H9 (cell line): ENCODE measurements around the gene CDH1. TPM values are rescaled to one million over a fixed set of nuclear protein-coding genes. Genes with fewer than 3 reads are reported as not detected.

ENCODE experiments used
- DNase-seq: peaks from one replicate; pipeline ENCODE4 v3.0.0-alpha.2; 2017
- H2AFZ ChIP-seq: one replicate; pipeline ENCODE4 v1.6.1; 2013; ENCODE audit warnings: mild to moderate bottlenecking, low read length, control low read depth, moderate library complexity
- H2AK5ac ChIP-seq: 2 replicates; pipeline ENCODE4 v1.6.1; 2013; ENCODE audit warnings: low read length, control low read depth, mixed read lengths; ENCODE audit not compliant: insufficient read length
- H2BK120ac ChIP-seq: one replicate; pipeline ENCODE4 v1.6.1; 2013; ENCODE audit warnings: low read depth, mild to moderate bottlenecking, low read length, control low read depth, inconsistent platforms; ENCODE audit not compliant: poor library complexity, severe bottlenecking
- H2BK12ac ChIP-seq: 2 replicates; pipeline ENCODE4 v1.6.1; 2013; ENCODE audit warnings: low read length, control low read depth, mixed read lengths, low read depth; ENCODE audit not compliant: insufficient read length
- H2BK15ac ChIP-seq: 2 replicates; pipeline ENCODE4 v1.6.1; 2013; ENCODE audit warnings: low read depth, low read length, control low read depth
- H2BK20ac ChIP-seq: one replicate; pipeline ENCODE4 v1.6.1; 2013; ENCODE audit warnings: low read depth, mild to moderate bottlenecking, low read length, control low read depth, inconsistent platforms; ENCODE audit not compliant: poor library complexity, severe bottlenecking
- H2BK5ac ChIP-seq: 2 replicates; pipeline ENCODE4 v1.6.1; 2013; ENCODE audit warnings: low read length, control low read depth, mixed read lengths; ENCODE audit not compliant: insufficient read length
- H3K14ac ChIP-seq: 2 replicates; pipeline ENCODE4 v1.6.1; 2013; ENCODE audit warnings: low read length, control low read depth; ENCODE audit not compliant: insufficient read depth
- H3K18ac ChIP-seq: 2 replicates; pipeline ENCODE4 v1.6.1; 2013; ENCODE audit warnings: low read depth, mild to moderate bottlenecking, mixed read lengths, low read length, control low read depth; ENCODE audit not compliant: insufficient read length
- H3K23ac ChIP-seq: 2 replicates; pipeline ENCODE4 v1.6.1; 2013; ENCODE audit warnings: low read length, control low read depth, mixed read lengths, low read depth; ENCODE audit not compliant: insufficient read length
- H3K23me2 ChIP-seq: 2 replicates; pipeline ENCODE4 v1.6.1; 2013; ENCODE audit warnings: low read depth, mild to moderate bottlenecking, mixed read lengths, low read length, control low read depth; ENCODE audit not compliant: insufficient read length, poor library complexity, severe bottlenecking
- H3K27ac ChIP-seq: 2 replicates; pipeline ENCODE4 v1.5.1; 2013; ENCODE audit warnings: low read length, control low read depth, mixed read lengths, low read depth; ENCODE audit not compliant: insufficient read length
- H3K27me3 ChIP-seq: 2 replicates; pipeline ENCODE4 v1.6.1; 2013; ENCODE audit warnings: low read length, control low read depth, inconsistent platforms; ENCODE audit not compliant: insufficient read depth
- H3K4ac ChIP-seq: 2 replicates; pipeline ENCODE4 v1.6.1; 2013; ENCODE audit warnings: low read depth, mild to moderate bottlenecking, control low read depth, inconsistent platforms, low read length, moderate library complexity
- H3K4me1 ChIP-seq: 2 replicates; pipeline ENCODE4 v1.6.1; 2013; ENCODE audit warnings: low read length, control low read depth, inconsistent platforms; ENCODE audit not compliant: insufficient read depth
- H3K4me2 ChIP-seq: 2 replicates; pipeline ENCODE4 v1.6.1; 2013; ENCODE audit warnings: low read length, control low read depth, mixed read lengths; ENCODE audit not compliant: insufficient read length, insufficient read depth
- H3K56ac ChIP-seq: 2 replicates; pipeline ENCODE4 v1.6.1; 2013; ENCODE audit warnings: low read depth, mild to moderate bottlenecking, mixed read lengths, low read length, control low read depth; ENCODE audit not compliant: insufficient read length
- H3K79me1 ChIP-seq: 2 replicates; pipeline ENCODE4 v1.6.1; 2013; ENCODE audit warnings: low read depth, mild to moderate bottlenecking, moderate library complexity, low read length, control low read depth, inconsistent platforms; ENCODE audit not compliant: insufficient read depth, poor library complexity, severe bottlenecking
- H3K79me2 ChIP-seq: 2 replicates; pipeline ENCODE4 v1.6.1; 2013; ENCODE audit warnings: low read length, control low read depth, inconsistent platforms; ENCODE audit not compliant: insufficient read depth
- H3K9ac ChIP-seq: 2 replicates; pipeline ENCODE4 v1.6.1; 2013; ENCODE audit warnings: low read length, control low read depth, mixed read lengths; ENCODE audit not compliant: insufficient read length; ENCODE audit errors: extremely low read depth
- H3K9me3 ChIP-seq: one replicate; pipeline ENCODE4 v1.6.1; 2013; ENCODE audit warnings: low read depth, low read length, inconsistent platforms; ENCODE audit not compliant: control insufficient read depth
- H3T11ph ChIP-seq: one replicate; pipeline ENCODE4 v1.6.1; 2013; ENCODE audit warnings: mild to moderate bottlenecking, low read length, control low read depth, inconsistent platforms
- H4K20me1 ChIP-seq: one replicate; pipeline ENCODE4 v1.6.1; 2013; ENCODE audit not compliant: control insufficient read depth, insufficient read length, insufficient read depth
- H4K5ac ChIP-seq: 2 replicates; pipeline ENCODE4 v1.6.1; 2013; ENCODE audit warnings: low read depth, mild to moderate bottlenecking, mixed read lengths, low read length, control low read depth; ENCODE audit not compliant: insufficient read length
- H4K8ac ChIP-seq: replicated peaks from 2 replicates; pipeline ENCODE4 v1.6.1; 2013; ENCODE audit warnings: low read length, control low read depth, mixed read lengths, low read depth; ENCODE audit not compliant: insufficient read length
- H4K91ac ChIP-seq: 2 replicates; pipeline ENCODE4 v1.6.1; 2013; ENCODE audit warnings: low read depth, mild to moderate bottlenecking, moderate library complexity, mixed read lengths, low read length, control low read depth; ENCODE audit not compliant: insufficient read length
- H3K27ac Mint-ChIP-seq, 3 experiments: 2 replicates in 2 of 3; 3 replicates in 1 of 3; pipeline ENCODE4 v1.8.0; 2020 to 2021; ENCODE audit warnings: mixed read lengths in 3 of 3, mild to moderate bottlenecking in 1 of 3, moderate library complexity in 1 of 3
- H3K27me3 Mint-ChIP-seq: 2 replicates; pipeline ENCODE4 v1.8.0; 2021; ENCODE audit warnings: low read depth, mild to moderate bottlenecking, moderate library complexity, mixed read lengths
- H3K36me3 Mint-ChIP-seq, 3 experiments: 2 replicates in 2 of 3; 3 replicates in 1 of 3; pipeline ENCODE4 v1.8.0; 2020 to 2021; ENCODE audit warnings: low read depth in 3 of 3, mixed read lengths in 3 of 3; ENCODE audit not compliant: insufficient read depth in 1 of 3
- H3K4me1 Mint-ChIP-seq, 2 experiments: 2 replicates each; pipeline ENCODE4 v1.8.0; 2020; ENCODE audit warnings: mixed read lengths in 2 of 2
- H3K4me3 Mint-ChIP-seq, 2 experiments: 2 replicates in 1 of 2; 3 replicates in 1 of 2; pipeline ENCODE4 v1.8.0; 2020 to 2021; ENCODE audit warnings: mild to moderate bottlenecking in 2 of 2, mixed read lengths in 2 of 2, moderate library complexity in 1 of 2
- H3K9me3 Mint-ChIP-seq, 2 experiments: 2 replicates in 1 of 2; 3 replicates in 1 of 2; pipeline ENCODE4 v1.8.0; 2020; ENCODE audit warnings: mild to moderate bottlenecking in 2 of 2, mixed read lengths in 2 of 2, moderate library complexity in 1 of 2
- WGBS: extraction: QIAGEN DNeasy Blood & Tissue Kit; methylation state at CpG from one replicate; pipeline ENCODE4 v1.1.7; 2013; ENCODE audit warnings: missing lambda C conversion rate, low lambda C conversion rate, mixed read lengths; ENCODE audit not compliant: insufficient read length; ENCODE audit errors: extremely low coverage; 5-methylcytosine and 5-hydroxymethylcytosine counted together
- total RNA-seq: library from RNA; stranded (reverse); gene quantifications from 2 replicates; pipeline ENCODE4 v1.2.1, GENCODE V29; 2021
- TF ChIP-seq, protein P1 (sequence below): fragments of 200-600 bp; sonication (generic); conservative IDR thresholded peaks from 3 replicates; pipeline ENCODE4 v1.8.0; 2021; ENCODE audit warnings: antibody characterized with exemption, mild to moderate bottlenecking

Gene CDH1
- total RNA-seq, 1 experiment from 2014 or later = 237 TPM

DNA sequence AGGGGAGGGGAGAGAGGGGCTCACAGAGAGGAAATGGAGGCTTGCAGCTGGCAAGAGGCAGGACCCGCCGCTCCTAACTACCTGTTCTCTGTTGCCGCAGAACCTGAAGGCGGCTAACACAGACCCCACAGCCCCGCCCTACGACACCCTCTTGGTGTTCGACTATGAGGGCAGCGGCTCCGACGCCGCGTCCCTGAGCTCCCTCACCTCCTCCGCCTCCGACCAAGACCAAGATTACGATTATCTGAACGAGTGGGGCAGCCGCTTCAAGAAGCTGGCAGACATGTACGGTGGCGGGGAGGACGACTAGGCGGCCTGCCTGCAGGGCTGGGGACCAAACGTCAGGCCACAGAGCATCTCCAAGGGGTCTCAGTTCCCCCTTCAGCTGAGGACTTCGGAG, 39.0 kb upstream of the CDH1 start:
- H2BK12ac ChIP-seq = no peak overlapping the region
- H2AK5ac ChIP-seq = no peak overlapping the region
- H3K4me3 Mint-ChIP-seq = no peak overlapping the region
- no peak overlapping the region for H3T11ph ChIP-seq
- no peaks in the 10 kb centered on the region for H4K20me1 ChIP-seq
- H3K14ac ChIP-seq = no peak overlapping the region
- no peaks in the 10 kb centered on the region for H3K27me3 ChIP-seq
- H3K9me3 Mint-ChIP-seq = no peaks in the 10 kb centered on the region
- H2BK5ac ChIP-seq = no peak overlapping the region
- H3K4me1 Mint-ChIP-seq = no peaks in the 10 kb centered on the region
- no peak overlapping the region for H3K23ac ChIP-seq
- H3K23me2 ChIP-seq = no peaks in the 10 kb centered on the region
- no peaks in the 10 kb centered on the region for H3K79me1 ChIP-seq
- no peak overlapping the region for H2BK20ac ChIP-seq
- H3K18ac ChIP-seq = no peak overlapping the region
- H2AFZ ChIP-seq = no peak overlapping the region
- H3K4me1 ChIP-seq = no peaks in the 10 kb centered on the region
- H4K5ac ChIP-seq = no peak overlapping the region
- 0 out of 7 replicates have a peak overlapping the region, but pooled peaks of 1 of the 3 experiments have one; percentile 31 for H3K27ac Mint-ChIP-seq
- H3K4ac ChIP-seq = no peak overlapping the region
- H3K27ac ChIP-seq = no peak overlapping the region
- H4K91ac ChIP-seq = no peak overlapping the region
- WGBS = no CpG with 5 or more reads among the region's 23 CpGs
- H3K36me3 Mint-ChIP-seq = peaks cover 26 to 65% (median 34%) of the 10 kb centered on the region in 3 experiments; a peak in 6 of 7 replicates
- DNase-seq = no peak
- TF ChIP-seq, protein P1, sequence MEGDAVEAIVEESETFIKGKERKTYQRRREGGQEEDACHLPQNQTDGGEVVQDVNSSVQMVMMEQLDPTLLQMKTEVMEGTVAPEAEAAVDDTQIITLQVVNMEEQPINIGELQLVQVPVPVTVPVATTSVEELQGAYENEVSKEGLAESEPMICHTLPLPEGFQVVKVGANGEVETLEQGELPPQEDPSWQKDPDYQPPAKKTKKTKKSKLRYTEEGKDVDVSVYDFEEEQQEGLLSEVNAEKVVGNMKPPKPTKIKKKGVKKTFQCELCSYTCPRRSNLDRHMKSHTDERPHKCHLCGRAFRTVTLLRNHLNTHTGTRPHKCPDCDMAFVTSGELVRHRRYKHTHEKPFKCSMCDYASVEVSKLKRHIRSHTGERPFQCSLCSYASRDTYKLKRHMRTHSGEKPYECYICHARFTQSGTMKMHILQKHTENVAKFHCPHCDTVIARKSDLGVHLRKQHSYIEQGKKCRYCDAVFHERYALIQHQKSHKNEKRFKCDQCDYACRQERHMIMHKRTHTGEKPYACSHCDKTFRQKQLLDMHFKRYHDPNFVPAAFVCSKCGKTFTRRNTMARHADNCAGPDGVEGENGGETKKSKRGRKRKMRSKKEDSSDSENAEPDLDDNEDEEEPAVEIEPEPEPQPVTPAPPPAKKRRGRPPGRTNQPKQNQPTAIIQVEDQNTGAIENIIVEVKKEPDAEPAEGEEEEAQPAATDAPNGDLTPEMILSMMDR = no peak
- H4K8ac ChIP-seq = no peak overlapping the region
- H2BK120ac ChIP-seq = no peak overlapping the region
- H3K79me2 ChIP-seq = no peaks in the 10 kb centered on the region
- no peak overlapping the region for H3K56ac ChIP-seq
- no peak overlapping the region for H3K9ac ChIP-seq
- H3K9me3 ChIP-seq = no peaks in the 10 kb centered on the region
- no peak overlapping the region for H2BK15ac ChIP-seq
- no peaks in the 10 kb centered on the region for H3K27me3 Mint-ChIP-seq
- H3K4me2 ChIP-seq = no peak overlapping the region
